HG03432 (cell line): ENCODE results near the gene ILDR1.
"Not testable (repeated sequence)": the region's sequence is repeated elsewhere in the genome, so short reads cannot be mapped to it uniquely, and the experiment has no call there.

Source experiments
- ATAC-seq: cut with Tn5 transposase; IDR thresholded peaks from one replicate; pipeline ENCODE4 v1.9.1; 2021; ENCODE audit warnings: mild to moderate bottlenecking, moderate library complexity; ENCODE audit not compliant: unreplicated experiment

Gene ILDR1

DNA sequence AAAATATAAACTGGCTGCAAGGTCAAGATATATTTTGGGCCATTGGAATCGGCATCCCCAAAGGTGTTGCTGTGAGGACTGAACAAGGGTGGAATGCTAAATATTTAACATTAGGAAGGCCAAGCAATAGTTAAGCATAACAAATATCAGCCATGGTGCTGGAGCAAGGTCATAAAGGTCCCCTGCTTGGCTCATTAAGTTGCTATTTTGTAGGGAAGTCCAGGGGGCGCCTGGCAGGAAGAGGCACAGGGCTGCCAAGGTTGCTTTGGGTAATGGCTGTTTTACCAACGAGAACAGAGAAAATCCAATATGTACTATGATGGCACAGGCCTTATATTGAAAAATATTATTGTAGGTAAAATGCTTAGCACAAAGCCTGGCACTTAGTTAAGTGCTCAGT, 65.7 kb downstream of the ILDR1 start:
- no peak for ATAC-seq

- no peak for ATAC-seq
These were observed 70.6 kb downstream of the ILDR1 start for GRCh38 chr3:121951291-121951919.

- no peak for ATAC-seq
These were observed 73.4 kb downstream of the ILDR1 start for GRCh38 chr3:121948641-121949040.

DNA sequence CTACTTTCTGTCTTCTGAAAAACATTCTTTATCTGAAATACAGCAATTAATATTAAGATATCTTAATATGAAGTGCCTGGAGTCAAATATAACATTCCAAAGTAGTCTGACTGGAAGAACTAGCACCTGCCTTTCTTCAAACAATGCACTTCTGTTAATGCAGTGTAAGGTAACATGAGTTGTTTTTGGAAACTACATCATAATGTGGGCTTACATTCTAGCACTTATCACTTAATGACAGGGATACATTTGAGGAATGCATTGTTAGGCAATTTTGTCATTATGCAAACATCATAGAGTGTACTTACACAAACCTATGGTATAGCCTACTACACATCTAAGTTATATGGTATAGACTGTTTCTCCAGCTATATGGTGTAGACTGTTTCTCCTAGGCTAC, 78.6 kb downstream of the ILDR1 start:
- ATAC-seq, result no peak

GRCh38 chr3:121942116-121942786, 79.8 kb downstream of the ILDR1 start:
- no peak for ATAC-seq

DNA sequence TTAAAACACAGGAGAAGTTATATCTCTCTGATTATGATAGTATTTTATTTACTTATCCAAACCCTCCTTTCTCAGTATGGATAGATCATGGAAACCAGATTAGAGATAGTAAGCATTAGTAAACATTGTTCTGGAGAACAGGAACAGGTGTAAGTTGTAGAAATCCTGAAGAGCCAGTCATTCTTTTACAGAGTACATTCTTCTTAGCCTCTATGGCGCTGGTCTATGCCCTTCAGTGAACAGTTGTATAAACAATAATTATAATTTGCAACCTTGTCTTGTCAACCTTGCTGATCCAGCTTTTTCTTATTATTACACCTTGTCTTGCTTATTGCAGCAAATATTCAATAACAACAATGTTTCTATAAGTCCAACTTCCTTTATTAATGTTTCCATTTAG, 80.5 kb downstream of the ILDR1 start:
- ATAC-seq, result no peak

GRCh38 chr3:121938141-121938855, 83.7 kb downstream of the ILDR1 start:
- not testable (repeated sequence) for ATAC-seq
